Naive thymus-derived CD8-positive, alpha-beta T cell (primary cell): Measurements from ENCODE around the gene PHGDH. TPM values are rescaled to one million over a fixed set of nuclear protein-coding genes. Genes with fewer than 3 reads are reported as not detected.
"Not testable (repeated sequence)": the region's sequence is repeated elsewhere in the genome, so short reads cannot be mapped to it uniquely, and the experiment has no call there.

Source experiments
- ATAC-seq, 2 donors: fragments of 150-1000 bp; cut with Tn5 transposase in 1 of 2; sonication (Bioruptor Pico), chemical (Tn5 transposase) in 1 of 2; 1 replicate in 1 of 2; 2 replicates in 1 of 2; pipeline ENCODE4 v1.10.0; 2021; ENCODE audit warnings: mild to moderate bottlenecking in 2 of 2, moderate library complexity in 2 of 2
- POLR2A ChIA-PET: fragments of 350-600 bp; sonication (Branson Sonifier 250); formaldehyde crosslinking; loops from one replicate; lab custom pipeline; 2021; ENCODE audit warnings: antibody characterized with exemption; lab: Charles Lee
- DNase-seq, 10 donors: peaks; one replicate each; pipeline versions ENCODE4 v3.0.0 to v3.0.0-alpha.2; 2020 to 2022
- H3K27ac Mint-ChIP-seq, 10 donors: one replicate each; pipeline ENCODE4 v1.8.0; 2020 to 2022; ENCODE audit warnings: mild to moderate bottlenecking in 10 of 10, mixed read lengths in 10 of 10, moderate library complexity in 4 of 10, inconsistent platforms in 1 of 10
- H3K27me3 Mint-ChIP-seq, 5 donors: one replicate each; pipeline ENCODE4 v1.8.0; 2021 to 2022; ENCODE audit warnings: mixed read lengths in 5 of 5
- H3K36me3 Mint-ChIP-seq, 3 donors: one replicate each; pipeline ENCODE4 v1.8.0; 2020 to 2022; ENCODE audit warnings: mixed read lengths in 3 of 3, mild to moderate bottlenecking in 2 of 3, inconsistent platforms in 1 of 3
- H3K4me1 Mint-ChIP-seq, 4 donors: one replicate each; pipeline ENCODE4 v1.8.0; 2021 to 2022; ENCODE audit warnings: mixed read lengths in 4 of 4
- H3K4me3 Mint-ChIP-seq, 10 donors: one replicate each; pipeline ENCODE4 v1.8.0; 2020 to 2022; ENCODE audit warnings: mild to moderate bottlenecking in 10 of 10, mixed read lengths in 10 of 10, moderate library complexity in 6 of 10, inconsistent platforms in 1 of 10
- H3K9me3 Mint-ChIP-seq, 9 donors: one replicate each; pipeline ENCODE4 v1.8.0; 2020 to 2022; ENCODE audit warnings: mixed read lengths in 9 of 9, mild to moderate bottlenecking in 3 of 9, inconsistent platforms in 1 of 9, moderate library complexity in 1 of 9
- polyA plus RNA-seq, 3 donors: library from polyadenylated mRNA; unstranded; fragments of 300-500 nt; fragmentation: Illumina TruSeq; gene quantifications; one replicate each; pipeline ENCODE4 v1.2.3, GENCODE V29; 2021
- total RNA-seq, 8 experiments: library from RNA in 2 of 8; stranded (reverse) in 2 of 8; gene quantifications; one replicate each; pipeline ENCODE4 v1.2.3 and lab custom pipeline; 2021 to 2026

The PHGDH gene
- total and polyA plus RNA-seq, 5 experiments from 2014 or later: 18.5 to 64.9 (median 55.9) TPM

- no peak overlapping the region for H3K4me3 Mint-ChIP-seq
- no peak for ATAC-seq
- no peaks in the 10 kb centered on the region for H3K4me1 Mint-ChIP-seq
- H3K9me3 Mint-ChIP-seq: peaks cover 8 to 31% (median 24%) of the 10 kb centered on the region in 9 donors
- POLR2A ChIA-PET: no interaction called here
- no peak for DNase-seq
- no peak overlapping the region for H3K27ac Mint-ChIP-seq
- H3K36me3 Mint-ChIP-seq: peaks cover 5 to 40% (median 20%) of the 10 kb centered on the region in 3 donors
- peaks cover 15 to 53% (median 29%) of the 10 kb centered on the region in 5 donors for H3K27me3 Mint-ChIP-seq
Measured at GRCh38 chr1:119702384-119702783, 9.3 kb upstream of the PHGDH start.

GRCh38 chr1:119703666-119704450 lies 7.9 kb upstream of the PHGDH start:
- H3K27ac Mint-ChIP-seq: no peak overlapping the region
- POLR2A ChIA-PET: no interaction called here
- no peak for DNase-seq
- H3K9me3 Mint-ChIP-seq: peaks cover 8 to 31% (median 24%) of the 10 kb centered on the region in 9 donors
- H3K27me3 Mint-ChIP-seq: peaks cover 12 to 42% (median 23%) of the 10 kb centered on the region in 5 donors
- no peak overlapping the region for H3K4me3 Mint-ChIP-seq
- peaks cover 5 to 35% (median 20%) of the 10 kb centered on the region in 3 donors for H3K36me3 Mint-ChIP-seq
- no peaks in the 10 kb centered on the region for H3K4me1 Mint-ChIP-seq
- no peak for ATAC-seq

DNA sequence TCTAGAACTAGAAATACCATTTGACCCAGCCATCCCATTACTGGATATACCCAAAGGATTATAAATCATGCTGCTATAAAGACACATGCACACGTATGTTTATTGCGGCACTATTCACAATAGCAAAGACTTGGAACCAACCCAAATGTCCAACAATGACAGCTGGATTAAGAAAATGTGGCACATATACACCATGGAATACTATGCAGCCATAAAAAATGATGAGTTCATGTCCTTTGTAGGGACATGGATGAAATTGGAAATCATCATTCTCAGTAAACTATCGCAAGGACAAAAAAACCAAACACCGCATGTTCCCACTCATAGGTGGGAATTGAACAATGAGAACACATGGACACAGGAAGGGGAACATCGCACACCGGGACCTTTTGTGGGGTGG lies 5.1 kb upstream of the PHGDH start:
- DNase-seq, ATAC-seq, H3K4me3 Mint-ChIP-seq, H3K27ac Mint-ChIP-seq, H3K4me1 Mint-ChIP-seq, POLR2A ChIA-PET: not testable (repeated sequence)
- Mint-ChIP-seq H3K36me3 (peaks cover 0 to 16% (median 12%) of the 10 kb centered on the region in 3 donors), H3K9me3 (peaks cover under 1 to 16% (median 14%) of the 10 kb centered on the region in 9 donors), H3K27me3 (peaks cover 5 to 20% (median 13%) of the 10 kb centered on the region in 5 donors)

DNA sequence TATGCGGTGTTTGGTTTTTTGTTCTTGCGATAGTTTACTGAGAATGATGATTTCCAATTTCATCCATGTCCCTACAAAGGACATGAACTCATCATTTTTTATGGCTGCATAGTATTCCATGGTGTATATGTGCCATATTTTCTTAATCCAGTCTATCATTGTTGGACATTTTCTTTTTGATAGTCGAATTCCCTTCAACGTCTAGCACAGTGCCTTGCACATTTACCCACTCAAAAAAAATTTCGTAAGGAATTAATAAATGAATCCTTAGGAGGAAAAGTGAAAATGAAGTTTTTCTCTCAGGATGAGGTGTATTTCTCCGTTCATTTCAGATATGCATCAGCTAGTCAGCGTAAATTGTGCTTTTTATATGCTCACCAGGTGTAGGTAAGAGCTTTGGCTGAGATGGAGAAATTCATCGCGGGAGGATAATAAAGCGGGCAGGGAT lies 354 bp upstream of the PHGDH start:
- peak overlapping the region; percentile 93 to 99 (median 96) for H3K4me3 Mint-ChIP-seq
- H3K27ac Mint-ChIP-seq: peak overlapping the region in 9 of 10 donors; percentile 17 to 94 (median 87)
- POLR2A ChIA-PET: interaction anchor here (0.8 to 1.2 kb wide), 2 partner anchors 63 to 465 kb away, joined by 3 to 5 read pairs; partner anchors contain the start of gene SEC22B
- DNase-seq, H3K27me3 Mint-ChIP-seq, H3K36me3 Mint-ChIP-seq, H3K9me3 Mint-ChIP-seq, ATAC-seq: not testable (repeated sequence)
- H3K4me1 Mint-ChIP-seq: peaks cover 26 to 40% (median 37%) of the 10 kb centered on the region in 4 donors

DNA sequence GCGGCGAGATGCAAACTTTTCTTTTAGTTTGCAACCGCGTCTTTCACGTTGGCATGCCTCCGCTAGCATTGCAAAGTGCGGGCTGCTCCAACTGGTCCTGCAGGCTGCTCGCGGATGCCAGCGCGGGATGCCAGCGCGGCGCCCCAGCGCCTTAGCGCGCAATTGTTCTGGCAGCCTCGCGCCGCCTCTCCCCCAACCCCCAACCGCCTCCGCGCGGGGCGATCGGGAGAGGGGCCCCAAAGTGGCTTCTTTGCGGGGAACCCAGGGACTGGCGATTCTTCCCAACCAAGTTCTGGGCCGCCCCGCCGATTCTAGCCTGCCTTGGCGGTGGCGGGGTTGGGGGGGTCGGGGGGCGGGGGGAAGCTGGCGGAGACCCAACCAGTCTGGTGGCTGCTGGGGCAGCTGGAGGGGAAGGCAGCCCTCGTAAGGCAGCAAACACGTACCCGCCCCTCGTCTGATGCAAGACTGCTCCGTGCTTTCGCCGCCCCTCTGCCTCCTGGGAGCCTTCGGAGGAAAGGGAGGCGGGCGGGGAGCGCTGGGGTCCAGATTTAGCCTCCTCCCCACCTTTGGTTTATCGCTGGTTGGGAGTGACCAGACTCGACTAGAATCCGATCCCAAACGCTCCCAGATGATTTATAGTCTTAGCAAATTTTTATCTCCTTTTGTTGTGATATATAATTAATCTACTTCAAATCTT lies 756 bp downstream of the PHGDH start:
- Mint-ChIP-seq H3K27ac (peak overlapping the region in 7 of 10 donors; percentile 55 to 94 (median 85)), H3K36me3 (no peaks in the 10 kb centered on the region), H3K4me3 (peak overlapping the region; percentile 93 to 99 (median 96)), H3K4me1 (peaks cover 26 to 43% (median 39%) of the 10 kb centered on the region in 4 donors), H3K27me3 (peaks cover 0 to 6% (median 0%) of the 10 kb centered on the region in 5 donors), H3K9me3 (peaks cover 0 to 3% (median 0%) of the 10 kb centered on the region in 9 donors)
- peak; percentile 70 to 74 for ATAC-seq
- peak in 8 of 10 donors; percentile 24 to 72 (median 34) for DNase-seq
- POLR2A ChIA-PET: interaction anchor here (0.8 to 1.2 kb wide), 2 partner anchors 64 to 464 kb away, joined by 3 to 5 read pairs; partner anchors contain the start of gene SEC22B

GRCh38 chr1:119713039-119713748 lies 1.5 kb downstream of the PHGDH start:
- ATAC-seq: no peak
- Mint-ChIP-seq H3K4me1 (peaks cover 26 to 50% (median 40%) of the 10 kb centered on the region in 4 donors), H3K9me3 (peaks cover 0 to 3% (median 0%) of the 10 kb centered on the region in 9 donors), H3K27me3 (peaks cover 0 to 6% (median 0%) of the 10 kb centered on the region in 5 donors), H3K36me3 (no peaks in the 10 kb centered on the region), H3K27ac (peak overlapping the region in 7 of 10 donors; percentile 20 to 85 (median 69)), H3K4me3 (peak overlapping the region; percentile 75 to 95 (median 88))
- POLR2A ChIA-PET: no interaction called here
- DNase-seq: no peak

- POLR2A ChIA-PET: no interaction called here
- Mint-ChIP-seq H3K9me3 (peaks cover 0 to 3% (median 0%) of the 10 kb centered on the region in 9 donors), H3K27ac (peak overlapping the region in 6 of 10 donors; percentile 8 to 82 (median 50)), H3K36me3 (no peaks in the 10 kb centered on the region), H3K27me3 (peaks cover 0 to 6% (median 0%) of the 10 kb centered on the region in 5 donors), H3K4me3 (peak overlapping the region; percentile 75 to 95 (median 88)), H3K4me1 (peaks cover 26 to 54% (median 43%) of the 10 kb centered on the region in 4 donors)
- ATAC-seq (no peak), DNase-seq (no peak)
Measured at GRCh38 chr1:119713749-119714456, 2.2 kb downstream of the PHGDH start.

GRCh38 chr1:119714583-119714982 lies 2.8 kb downstream of the PHGDH start:
- peaks cover 26 to 54% (median 45%) of the 10 kb centered on the region in 4 donors for H3K4me1 Mint-ChIP-seq

GRCh38 chr1:119715542-119715941 lies 3.8 kb downstream of the PHGDH start:
- peak overlapping the region in 2 of 10 donors; percentile 20 to 22 for H3K4me3 Mint-ChIP-seq
- POLR2A ChIA-PET: no interaction called here

More at GRCh38 chr1:119714583-119714982, 2.8 kb downstream of the PHGDH start:
- peak overlapping the region in 1 of 10 donors; percentile 67 for H3K27ac Mint-ChIP-seq
- peak overlapping the region in 4 of 10 donors; percentile 8 to 95 (median 60) for H3K4me3 Mint-ChIP-seq
- POLR2A ChIA-PET: no interaction called here
- DNase-seq (no peak), ATAC-seq (no peak)
- no peaks in the 10 kb centered on the region for H3K36me3 Mint-ChIP-seq
- peaks cover 0 to 5% (median 0%) of the 10 kb centered on the region in 5 donors for H3K27me3 Mint-ChIP-seq
- peaks cover 0 to 3% (median 0%) of the 10 kb centered on the region in 9 donors for H3K9me3 Mint-ChIP-seq

DNA sequence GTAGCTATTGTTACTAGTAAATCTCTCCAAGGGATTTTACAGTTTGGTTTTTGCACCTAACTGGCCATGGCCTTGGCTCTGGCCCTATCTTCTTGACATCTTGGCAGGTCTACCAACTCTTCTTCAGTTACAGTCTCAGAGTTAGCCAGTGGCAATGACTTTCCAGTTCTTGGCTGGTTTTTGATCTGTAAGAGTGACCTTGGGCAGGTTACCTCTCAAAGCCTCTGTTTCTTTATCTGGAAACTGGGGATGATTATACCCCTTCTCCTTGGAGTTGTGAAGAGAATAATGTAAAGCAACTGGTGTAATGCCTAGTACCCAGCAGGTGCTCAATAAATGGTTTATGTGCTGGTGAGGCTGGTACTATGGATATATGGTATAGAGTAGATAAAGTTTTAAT lies 6.7 kb downstream of the PHGDH start:
- POLR2A ChIA-PET: no interaction called here
- DNase-seq (no peak), ATAC-seq (no peak)
- peaks cover 0 to 31% (median 16%) of the 10 kb centered on the region in 3 donors for H3K36me3 Mint-ChIP-seq
- no peaks in the 10 kb centered on the region for H3K9me3 Mint-ChIP-seq
- peaks cover 22 to 45% (median 31%) of the 10 kb centered on the region in 4 donors for H3K4me1 Mint-ChIP-seq
- no peak overlapping the region for H3K4me3 Mint-ChIP-seq
- H3K27ac Mint-ChIP-seq: peak overlapping the region in 1 of 10 donors; percentile 13
- H3K27me3 Mint-ChIP-seq: no peaks in the 10 kb centered on the region

More at GRCh38 chr1:119715542-119715941, 3.8 kb downstream of the PHGDH start:
- Mint-ChIP-seq H3K36me3 (peaks cover 0 to 5% (median 0%) of the 10 kb centered on the region in 3 donors), H3K4me1 (peaks cover 29 to 54% (median 45%) of the 10 kb centered on the region in 4 donors), H3K27me3 (peaks cover 0 to 4% (median 0%) of the 10 kb centered on the region in 5 donors), H3K27ac (peak overlapping the region in 3 of 10 donors; percentile 17 to 66 (median 41)), H3K9me3 (peaks cover 0 to 3% (median 0%) of the 10 kb centered on the region in 9 donors)
- DNase-seq (no peak), ATAC-seq (no peak)

GRCh38 chr1:119718972-119719371 lies 7.2 kb downstream of the PHGDH start:
- Mint-ChIP-seq H3K27me3 (no peaks in the 10 kb centered on the region), H3K9me3 (no peaks in the 10 kb centered on the region), H3K4me1 (peaks cover 18 to 40% (median 26%) of the 10 kb centered on the region in 4 donors), H3K36me3 (peaks cover 0 to 37% (median 19%) of the 10 kb centered on the region in 3 donors), H3K27ac (peak overlapping the region in 2 of 10 donors; percentile 2 to 13), H3K4me3 (no peak overlapping the region)
- DNase-seq: no peak
- POLR2A ChIA-PET: interaction anchor here (0.7 kb wide), 1 partner anchor 58 kb away, joined by 3 read pairs; no protein-coding TSS in a partner anchor
- ATAC-seq: no peak
